Measurements from ENCODE around the gene DGCR6L.
"Not testable (repeated sequence)": the region's sequence is repeated elsewhere in the genome, so short reads cannot be mapped to it uniquely, and the experiment has no call there.

Gene DGCR6L

GRCh38 chr22:20277936-20278635, 41.8 kb downstream of the DGCR6L start:
- H3K36me3 ChIP-seq (ENCODE audit: control insufficient read depth in 1 of 2, insufficient read depth in 2 of 2, low read length in 2 of 2); H3K4me3 ChIP-seq (ENCODE audit: low read depth in 1 of 2, low read length in 2 of 2); H3K4me1 ChIP-seq (ENCODE audit: control insufficient read depth in 1 of 2, insufficient read depth in 2 of 2, low read length in 2 of 2); H3K9me3 ChIP-seq (ENCODE audit: control insufficient read depth in 1 of 2, low read length in 2 of 2); H3K27me3 ChIP-seq (ENCODE audit: low read depth, low read length); H3K27ac ChIP-seq (ENCODE audit: low read length): not testable (repeated sequence)

DNA sequence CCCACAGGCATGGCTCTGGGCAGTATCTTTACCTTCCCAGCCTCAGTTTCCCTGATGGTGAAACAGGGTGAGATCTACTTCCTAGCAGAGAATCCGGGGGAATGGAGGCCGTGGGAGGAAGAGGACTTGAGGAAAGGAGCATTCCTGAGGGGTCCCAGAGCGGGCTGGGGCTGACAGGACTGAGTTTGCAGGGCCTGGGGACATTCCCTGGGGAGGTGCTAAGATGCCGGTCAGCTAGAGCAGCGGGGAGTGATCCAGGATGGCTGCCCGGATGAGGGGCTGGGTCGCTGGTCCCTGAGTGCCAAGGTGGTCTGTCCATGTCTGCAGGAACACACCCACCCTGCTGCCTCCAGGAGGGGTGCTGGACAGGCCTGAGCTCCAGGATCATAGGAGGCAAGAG, 43.4 kb downstream of the DGCR6L start:
- no peak overlapping the region for H3K27ac ChIP-seq (ENCODE audit: low read length)
- no peaks in the 10 kb centered on the region for H3K27me3 ChIP-seq (ENCODE audit: low read depth, low read length)
- no peaks in the 10 kb centered on the region for H3K9me3 ChIP-seq (ENCODE audit: control insufficient read depth in 1 of 2, low read length in 2 of 2)
- H3K4me1 ChIP-seq (ENCODE audit: control insufficient read depth in 1 of 2, insufficient read depth in 2 of 2, low read length in 2 of 2), result no peaks in the 10 kb centered on the region
- H3K4me3 ChIP-seq (ENCODE audit: low read depth in 1 of 2, low read length in 2 of 2), result no peak overlapping the region
- H3K36me3 ChIP-seq (ENCODE audit: control insufficient read depth in 1 of 2, insufficient read depth in 2 of 2, low read length in 2 of 2), result no peaks in the 10 kb centered on the region

DNA sequence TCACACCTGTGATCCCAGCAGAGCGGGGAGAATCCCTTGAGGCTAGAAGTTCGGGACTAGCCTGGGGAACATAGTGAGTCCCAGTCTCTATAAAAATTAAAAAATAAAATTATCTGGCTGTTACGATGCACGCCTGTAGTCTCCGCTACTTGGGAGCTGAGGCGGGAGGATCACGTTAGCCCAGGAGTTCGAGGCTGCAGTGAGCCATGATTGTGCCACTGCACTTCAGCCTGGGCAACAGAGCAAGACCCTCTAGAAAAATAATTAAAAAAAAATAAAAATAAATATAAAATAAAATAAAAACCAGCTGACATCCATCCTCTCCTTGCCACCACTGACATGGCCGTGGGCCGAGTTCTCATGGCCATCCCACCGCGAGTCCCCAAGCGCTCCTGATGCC, 44.0 kb downstream of the DGCR6L start:
- H3K36me3 ChIP-seq (ENCODE audit: control insufficient read depth in 1 of 2, insufficient read depth in 2 of 2, low read length in 2 of 2), result no peaks in the 10 kb centered on the region
- no peaks in the 10 kb centered on the region for H3K4me1 ChIP-seq (ENCODE audit: control insufficient read depth in 1 of 2, insufficient read depth in 2 of 2, low read length in 2 of 2)
- H3K4me3 ChIP-seq (ENCODE audit: low read depth in 1 of 2, low read length in 2 of 2), result no peak overlapping the region
- H3K9me3 ChIP-seq (ENCODE audit: control insufficient read depth in 1 of 2, low read length in 2 of 2), result no peaks in the 10 kb centered on the region
- no peaks in the 10 kb centered on the region for H3K27me3 ChIP-seq (ENCODE audit: low read depth, low read length)
- H3K27ac ChIP-seq (ENCODE audit: low read length), result no peak overlapping the region

DNA sequence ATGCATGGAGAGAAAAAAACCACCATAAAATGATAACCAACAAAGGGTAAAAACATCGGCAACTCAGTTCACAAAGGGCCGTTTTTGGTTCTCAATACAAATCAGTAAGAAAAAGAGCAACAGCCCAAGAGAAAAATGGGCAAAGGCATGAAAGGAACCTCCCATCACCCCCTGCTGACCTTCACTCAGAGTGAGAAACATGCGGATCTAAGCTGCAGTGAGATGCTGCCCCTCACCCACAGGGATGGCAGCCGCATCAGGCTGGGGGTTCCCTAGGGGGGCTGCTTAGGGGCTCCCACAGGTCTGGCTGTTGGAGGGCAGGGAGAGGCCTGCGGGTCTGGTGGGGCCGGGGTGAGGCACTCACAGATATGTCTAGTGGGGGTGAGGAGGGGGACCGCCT, 44.5 kb downstream of the DGCR6L start:
- not testable (repeated sequence) for H3K4me1 ChIP-seq (ENCODE audit: control insufficient read depth in 1 of 2, insufficient read depth in 2 of 2, low read length in 2 of 2); H3K36me3 ChIP-seq (ENCODE audit: control insufficient read depth in 1 of 2, insufficient read depth in 2 of 2, low read length in 2 of 2); H3K4me3 ChIP-seq (ENCODE audit: low read depth in 1 of 2, low read length in 2 of 2); H3K27ac ChIP-seq (ENCODE audit: low read length); H3K9me3 ChIP-seq (ENCODE audit: control insufficient read depth in 1 of 2, low read length in 2 of 2); H3K27me3 ChIP-seq (ENCODE audit: low read depth, low read length)

DNA sequence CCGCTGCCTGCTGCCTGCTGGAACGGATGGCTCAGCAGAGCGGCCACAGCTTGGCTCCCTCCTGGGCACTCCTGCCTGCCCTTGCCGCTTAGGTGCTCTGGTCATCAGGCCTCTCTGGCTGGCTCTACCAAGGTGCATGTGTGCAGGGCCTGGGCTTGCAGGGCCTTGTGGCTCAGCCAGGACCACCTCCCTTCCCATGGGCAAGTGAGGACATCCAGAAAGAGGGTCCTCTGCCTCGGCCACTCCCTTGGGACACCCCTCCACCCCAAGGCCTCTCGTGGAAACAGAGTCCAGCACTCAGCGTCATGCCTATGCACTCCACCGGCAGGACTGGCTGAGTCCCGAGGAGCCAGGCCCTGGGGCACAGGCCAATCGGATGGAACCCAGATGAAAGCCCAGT, 45.5 kb downstream of the DGCR6L start:
- not testable (repeated sequence) for H3K9me3 ChIP-seq (ENCODE audit: control insufficient read depth in 1 of 2, low read length in 2 of 2); H3K36me3 ChIP-seq (ENCODE audit: control insufficient read depth in 1 of 2, insufficient read depth in 2 of 2, low read length in 2 of 2); H3K4me1 ChIP-seq (ENCODE audit: control insufficient read depth in 1 of 2, insufficient read depth in 2 of 2, low read length in 2 of 2); H3K4me3 ChIP-seq (ENCODE audit: low read depth in 1 of 2, low read length in 2 of 2); H3K27ac ChIP-seq (ENCODE audit: low read length); H3K27me3 ChIP-seq (ENCODE audit: low read depth, low read length)

DNA sequence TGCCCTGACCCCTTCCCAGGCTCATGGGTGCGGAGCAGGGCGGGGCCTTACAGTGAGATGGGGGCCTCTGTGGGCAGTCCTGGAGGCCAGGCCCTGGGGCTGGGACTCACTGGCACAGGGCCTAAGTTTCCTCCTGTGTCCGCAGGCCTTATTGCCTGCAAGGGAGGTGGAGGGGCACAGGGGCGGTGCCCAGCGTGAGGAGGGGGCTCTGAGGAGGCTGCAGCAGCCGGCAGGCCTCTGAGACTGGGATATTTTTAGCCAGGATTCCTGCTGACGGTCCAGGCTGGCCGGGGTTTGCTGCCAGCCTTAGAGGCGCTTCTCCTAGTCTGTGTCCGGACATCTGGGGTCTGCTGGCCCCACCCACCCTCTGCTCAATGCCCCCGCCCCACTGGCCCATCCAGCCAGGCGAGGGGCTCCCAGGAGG, 46.1 kb downstream of the DGCR6L start:
- Histone ChIP-seq H3K27ac (ENCODE audit: low read length) (no peak overlapping the region), H3K4me3 (ENCODE audit: low read depth in 1 of 2, low read length in 2 of 2) (no peak overlapping the region), H3K4me1 (ENCODE audit: control insufficient read depth in 1 of 2, insufficient read depth in 2 of 2, low read length in 2 of 2) (no peaks in the 10 kb centered on the region), H3K9me3 (ENCODE audit: control insufficient read depth in 1 of 2, low read length in 2 of 2) (no peaks in the 10 kb centered on the region), H3K27me3 (ENCODE audit: low read depth, low read length) (no peaks in the 10 kb centered on the region), H3K36me3 (ENCODE audit: control insufficient read depth in 1 of 2, insufficient read depth in 2 of 2, low read length in 2 of 2) (no peaks in the 10 kb centered on the region)

DNA sequence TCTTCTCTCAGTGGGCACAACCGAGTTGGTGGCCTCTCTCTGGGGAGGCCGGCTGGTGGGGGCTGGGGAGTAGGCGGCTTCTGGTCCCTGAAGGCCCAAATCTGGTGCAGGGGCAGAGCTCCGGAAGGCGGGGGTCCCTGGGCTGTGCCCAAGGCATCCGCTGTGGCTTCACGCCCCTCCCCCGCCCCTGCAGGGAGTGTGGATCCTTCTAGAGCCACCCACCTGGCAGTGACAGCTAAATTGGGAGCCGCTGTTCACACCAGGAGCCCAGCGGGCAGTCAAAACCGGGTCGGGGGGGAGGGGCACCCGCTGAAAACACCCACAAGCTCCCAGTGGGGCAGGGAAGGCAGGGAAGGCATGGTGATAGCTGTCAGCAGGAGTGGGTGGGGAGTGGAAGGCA, 47.2 kb downstream of the DGCR6L start:
- no peak overlapping the region for H3K27ac ChIP-seq (ENCODE audit: low read length)
- H3K27me3 ChIP-seq (ENCODE audit: low read depth, low read length), result no peaks in the 10 kb centered on the region
- no peaks in the 10 kb centered on the region for H3K9me3 ChIP-seq (ENCODE audit: control insufficient read depth in 1 of 2, low read length in 2 of 2)
- H3K36me3 ChIP-seq (ENCODE audit: control insufficient read depth in 1 of 2, insufficient read depth in 2 of 2, low read length in 2 of 2), result no peaks in the 10 kb centered on the region
- peaks cover 0 to 4% of the 10 kb centered on the region in 2 donors for H3K4me1 ChIP-seq (ENCODE audit: control insufficient read depth in 1 of 2, insufficient read depth in 2 of 2, low read length in 2 of 2)
- H3K4me3 ChIP-seq (ENCODE audit: low read depth in 1 of 2, low read length in 2 of 2), result no peak overlapping the region

- Histone ChIP-seq H3K9me3 (ENCODE audit: control insufficient read depth in 1 of 2, low read length in 2 of 2) (no peaks in the 10 kb centered on the region), H3K4me3 (ENCODE audit: low read depth in 1 of 2, low read length in 2 of 2) (no peak overlapping the region), H3K27me3 (ENCODE audit: low read depth, low read length) (peaks cover 2% of the 10 kb centered on the region), H3K36me3 (ENCODE audit: control insufficient read depth in 1 of 2, insufficient read depth in 2 of 2, low read length in 2 of 2) (no peaks in the 10 kb centered on the region), H3K27ac (ENCODE audit: low read length) (no peak overlapping the region), H3K4me1 (ENCODE audit: control insufficient read depth in 1 of 2, insufficient read depth in 2 of 2, low read length in 2 of 2) (peaks cover 0 to 9% of the 10 kb centered on the region in 2 donors)
Observed at GRCh38 chr22:20272174-20272573, 47.7 kb downstream of the DGCR6L start.

GRCh38 chr22:20271114-20271994, 48.5 kb downstream of the DGCR6L start:
- no peaks in the 10 kb centered on the region for H3K9me3 ChIP-seq (ENCODE audit: control insufficient read depth in 1 of 2, low read length in 2 of 2)
- peaks cover 4% of the 10 kb centered on the region for H3K27me3 ChIP-seq (ENCODE audit: low read depth, low read length)
- H3K4me1 ChIP-seq (ENCODE audit: control insufficient read depth in 1 of 2, insufficient read depth in 2 of 2, low read length in 2 of 2), result peaks cover 0 to 10% of the 10 kb centered on the region in 2 donors
- no peak overlapping the region for H3K4me3 ChIP-seq (ENCODE audit: low read depth in 1 of 2, low read length in 2 of 2)
- H3K36me3 ChIP-seq (ENCODE audit: control insufficient read depth in 1 of 2, insufficient read depth in 2 of 2, low read length in 2 of 2), result no peaks in the 10 kb centered on the region
- H3K27ac ChIP-seq (ENCODE audit: low read length), result no peak overlapping the region

DNA sequence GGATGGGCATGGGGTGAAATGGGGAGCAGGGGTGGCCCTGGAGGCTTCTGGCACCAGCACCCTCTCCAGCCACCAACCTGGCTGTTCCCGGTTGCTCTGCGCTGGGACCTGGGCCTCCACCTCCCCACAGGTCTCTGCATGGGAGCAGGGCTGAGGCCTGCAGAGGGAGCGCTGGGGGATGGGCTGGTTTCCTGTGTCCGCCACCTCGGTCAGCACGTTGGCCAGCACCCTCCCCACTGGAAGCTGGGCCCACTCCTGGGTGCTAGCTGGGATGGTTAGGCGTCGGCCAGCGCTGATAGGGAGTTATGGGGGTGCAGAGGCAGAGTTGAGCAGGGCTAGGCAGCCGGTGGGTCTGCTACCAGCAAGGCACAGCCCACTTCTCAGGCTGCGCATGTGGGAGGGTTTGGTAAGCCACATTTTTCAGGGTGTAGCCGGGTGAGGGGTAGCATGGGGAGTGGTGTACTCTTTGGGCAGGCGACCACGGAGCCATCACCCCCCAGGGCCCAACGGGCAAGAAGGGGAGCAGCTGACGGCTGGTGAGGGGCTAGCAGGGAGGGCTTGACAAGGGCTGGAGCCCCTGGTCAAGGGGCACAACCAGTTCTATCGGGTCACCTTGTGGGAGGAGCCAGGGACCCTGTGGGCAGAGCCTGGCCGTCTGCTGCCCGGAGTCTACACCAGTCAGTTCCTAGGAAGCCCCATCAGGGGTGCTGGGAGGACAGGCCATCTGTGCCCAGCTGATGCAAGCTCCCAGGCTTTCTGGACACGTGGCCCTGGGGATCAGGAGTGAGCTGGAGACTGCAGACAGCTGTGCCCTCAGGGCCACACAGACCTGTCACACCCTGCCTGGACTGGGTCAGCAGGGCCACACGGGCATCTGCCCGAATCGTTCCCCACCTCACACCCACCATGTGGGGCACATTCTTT, 49.4 kb downstream of the DGCR6L start:
- not testable (repeated sequence) for H3K27ac ChIP-seq (ENCODE audit: low read length); H3K4me3 ChIP-seq (ENCODE audit: low read depth in 1 of 2, low read length in 2 of 2); H3K4me1 ChIP-seq (ENCODE audit: control insufficient read depth in 1 of 2, insufficient read depth in 2 of 2, low read length in 2 of 2); H3K27me3 ChIP-seq (ENCODE audit: low read depth, low read length); H3K36me3 ChIP-seq (ENCODE audit: control insufficient read depth in 1 of 2, insufficient read depth in 2 of 2, low read length in 2 of 2); H3K9me3 ChIP-seq (ENCODE audit: control insufficient read depth in 1 of 2, low read length in 2 of 2)

- not testable (repeated sequence) for H3K27me3 ChIP-seq (ENCODE audit: low read depth, low read length); H3K4me3 ChIP-seq (ENCODE audit: low read depth in 1 of 2, low read length in 2 of 2); H3K9me3 ChIP-seq (ENCODE audit: control insufficient read depth in 1 of 2, low read length in 2 of 2); H3K27ac ChIP-seq (ENCODE audit: low read length); H3K36me3 ChIP-seq (ENCODE audit: control insufficient read depth in 1 of 2, insufficient read depth in 2 of 2, low read length in 2 of 2); H3K4me1 ChIP-seq (ENCODE audit: control insufficient read depth in 1 of 2, insufficient read depth in 2 of 2, low read length in 2 of 2)
Observed at GRCh38 chr22:20269673-20270072, 50.2 kb downstream of the DGCR6L start.

Measured in muscle layer of duodenum (tissue), 2 donors.